HepG2 (cell line): ENCODE measurements around the gene SNURF.

Source experiments
- DPF2 ChIP-seq: sonication (generic); formaldehyde crosslinking; IDR thresholded peaks from 2 replicates; pipeline ENCODE4 v1.4.0; 2020; ENCODE audit warnings: mild to moderate bottlenecking, low read depth, missing genetic modification reagents, borderline replicate concordance
- EP300 ChIP-seq, 3 experiments: sonication (generic) in 1 of 3; formaldehyde crosslinking in 1 of 3; IDR thresholded peaks; 2 replicates each; pipeline versions ENCODE4 v1.5.1 to v1.6.1; 2011 to 2020; ENCODE audit warnings: low read depth in 2 of 3, low read length in 2 of 3, borderline replicate concordance in 1 of 3, improper control_type of control experiment in 1 of 3, mild to moderate bottlenecking in 1 of 3, missing genetic modification reagents in 1 of 3, moderate library complexity in 1 of 3
- EZH2 ChIP-seq: conservative IDR thresholded peaks from 2 replicates; pipeline ENCODE4 v1.6.1; 2012; ENCODE audit warnings: mild to moderate bottlenecking, low read depth, low read length, moderate library complexity
- HDAC2 ChIP-seq: sonication (generic); formaldehyde crosslinking; IDR thresholded peaks from 2 replicates; pipeline ENCODE4 v1.4.0; 2020; ENCODE audit warnings: missing genetic modification reagents
- NFE2L2 ChIP-seq: fragments of 150-350 bp; IDR thresholded peaks from 2 replicates; pipeline ENCODE4 v1.6.1; 2014; ENCODE audit warnings: low read length
- NR2C2 ChIP-seq: sonication (generic); formaldehyde crosslinking; IDR thresholded peaks from 2 replicates; pipeline ENCODE4 v1.4.0; 2020; ENCODE audit warnings: missing genetic modification reagents, mild to moderate bottlenecking, moderate library complexity, borderline replicate concordance
- POLR2A ChIP-seq, 2 experiments: IDR thresholded peaks; 2 replicates each; pipeline ENCODE4 v1.6.1; 2011; ENCODE audit warnings: low read depth in 2 of 2, low read length in 2 of 2, mild to moderate bottlenecking in 1 of 2, moderate library complexity in 1 of 2; ENCODE audit not compliant: insufficient read depth in 1 of 2
- TF ChIP-seq, protein P1 (sequence below): sonication (generic); formaldehyde crosslinking; IDR thresholded peaks from 2 replicates; pipeline ENCODE4 v1.5.0; 2020; ENCODE audit warnings: mild to moderate bottlenecking, missing genetic modification reagents, moderate library complexity
- TF ChIP-seq, protein P2 (sequence below): sonication (generic); formaldehyde crosslinking; IDR thresholded peaks from 2 replicates; pipeline ENCODE4 v1.4.0; 2020; ENCODE audit warnings: mild to moderate bottlenecking, missing genetic modification reagents
- TF ChIP-seq, protein P3 (sequence below): sonication (generic); formaldehyde crosslinking; IDR thresholded peaks from 2 replicates; pipeline ENCODE4 v1.8.0; 2022; ENCODE audit warnings: mild to moderate bottlenecking, missing genetic modification reagents
- TF ChIP-seq, protein P4 (sequence below): sonication (generic); formaldehyde crosslinking; IDR thresholded peaks from 2 replicates; pipeline ENCODE4 v1.4.0; 2020; ENCODE audit warnings: missing genetic modification reagents
- TF ChIP-seq, protein P5 (sequence below): sonication (generic); formaldehyde crosslinking; IDR thresholded peaks from 2 replicates; pipeline ENCODE4 v1.4.0; 2020; ENCODE audit warnings: mild to moderate bottlenecking, missing genetic modification reagents
- TF ChIP-seq, protein P6 (sequence below): sonication (generic); formaldehyde crosslinking; IDR thresholded peaks from 2 replicates; pipeline ENCODE4 v1.5.0; 2020; ENCODE audit warnings: missing genetic modification reagents

DNA sequence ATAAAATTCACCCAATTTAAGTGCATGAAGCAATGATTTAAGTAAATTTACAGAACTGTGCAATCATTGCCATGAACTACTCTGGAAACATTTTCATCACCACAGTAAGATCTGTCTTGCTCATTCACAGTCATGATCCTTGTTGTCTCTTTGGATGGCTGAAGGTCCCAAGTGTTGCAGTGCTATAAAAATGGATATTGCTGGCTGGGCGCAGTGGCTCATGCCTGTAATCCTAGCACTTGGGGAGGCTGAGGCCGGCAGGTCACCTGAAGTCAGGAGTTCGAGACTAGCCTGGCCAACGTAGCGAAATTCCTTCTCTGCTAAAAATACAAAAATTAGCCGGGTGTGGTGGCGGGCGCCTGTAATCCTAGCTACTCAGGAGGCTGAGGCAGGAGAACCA, 17.0 kb downstream of the SNURF start:
- TF ChIP-seq EP300 (IDR thresholded peaks at IDR 0.05; ENCODE audit: low read depth in 2 of 2, low read length in 2 of 2) (no peak), EP300 (CRISPR knock-in tag; IDR thresholded peaks at IDR 0.05; ENCODE audit: borderline replicate concordance) (no peak), DPF2 (CRISPR knock-in tag) (no peak), NR2C2 (no peak), NFE2L2 (no peak), EZH2 (no peak), HDAC2 (CRISPR knock-in tag) (no peak), POLR2A (IDR thresholded peaks at IDR 0.05; ENCODE audit: insufficient read depth in 1 of 2, low read depth in 2 of 2, low read length in 2 of 2) (no peak)
- TF ChIP-seq, protein P1, sequence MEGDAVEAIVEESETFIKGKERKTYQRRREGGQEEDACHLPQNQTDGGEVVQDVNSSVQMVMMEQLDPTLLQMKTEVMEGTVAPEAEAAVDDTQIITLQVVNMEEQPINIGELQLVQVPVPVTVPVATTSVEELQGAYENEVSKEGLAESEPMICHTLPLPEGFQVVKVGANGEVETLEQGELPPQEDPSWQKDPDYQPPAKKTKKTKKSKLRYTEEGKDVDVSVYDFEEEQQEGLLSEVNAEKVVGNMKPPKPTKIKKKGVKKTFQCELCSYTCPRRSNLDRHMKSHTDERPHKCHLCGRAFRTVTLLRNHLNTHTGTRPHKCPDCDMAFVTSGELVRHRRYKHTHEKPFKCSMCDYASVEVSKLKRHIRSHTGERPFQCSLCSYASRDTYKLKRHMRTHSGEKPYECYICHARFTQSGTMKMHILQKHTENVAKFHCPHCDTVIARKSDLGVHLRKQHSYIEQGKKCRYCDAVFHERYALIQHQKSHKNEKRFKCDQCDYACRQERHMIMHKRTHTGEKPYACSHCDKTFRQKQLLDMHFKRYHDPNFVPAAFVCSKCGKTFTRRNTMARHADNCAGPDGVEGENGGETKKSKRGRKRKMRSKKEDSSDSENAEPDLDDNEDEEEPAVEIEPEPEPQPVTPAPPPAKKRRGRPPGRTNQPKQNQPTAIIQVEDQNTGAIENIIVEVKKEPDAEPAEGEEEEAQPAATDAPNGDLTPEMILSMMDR (CRISPR knock-in tag), result no peak
- TF ChIP-seq, protein P2, sequence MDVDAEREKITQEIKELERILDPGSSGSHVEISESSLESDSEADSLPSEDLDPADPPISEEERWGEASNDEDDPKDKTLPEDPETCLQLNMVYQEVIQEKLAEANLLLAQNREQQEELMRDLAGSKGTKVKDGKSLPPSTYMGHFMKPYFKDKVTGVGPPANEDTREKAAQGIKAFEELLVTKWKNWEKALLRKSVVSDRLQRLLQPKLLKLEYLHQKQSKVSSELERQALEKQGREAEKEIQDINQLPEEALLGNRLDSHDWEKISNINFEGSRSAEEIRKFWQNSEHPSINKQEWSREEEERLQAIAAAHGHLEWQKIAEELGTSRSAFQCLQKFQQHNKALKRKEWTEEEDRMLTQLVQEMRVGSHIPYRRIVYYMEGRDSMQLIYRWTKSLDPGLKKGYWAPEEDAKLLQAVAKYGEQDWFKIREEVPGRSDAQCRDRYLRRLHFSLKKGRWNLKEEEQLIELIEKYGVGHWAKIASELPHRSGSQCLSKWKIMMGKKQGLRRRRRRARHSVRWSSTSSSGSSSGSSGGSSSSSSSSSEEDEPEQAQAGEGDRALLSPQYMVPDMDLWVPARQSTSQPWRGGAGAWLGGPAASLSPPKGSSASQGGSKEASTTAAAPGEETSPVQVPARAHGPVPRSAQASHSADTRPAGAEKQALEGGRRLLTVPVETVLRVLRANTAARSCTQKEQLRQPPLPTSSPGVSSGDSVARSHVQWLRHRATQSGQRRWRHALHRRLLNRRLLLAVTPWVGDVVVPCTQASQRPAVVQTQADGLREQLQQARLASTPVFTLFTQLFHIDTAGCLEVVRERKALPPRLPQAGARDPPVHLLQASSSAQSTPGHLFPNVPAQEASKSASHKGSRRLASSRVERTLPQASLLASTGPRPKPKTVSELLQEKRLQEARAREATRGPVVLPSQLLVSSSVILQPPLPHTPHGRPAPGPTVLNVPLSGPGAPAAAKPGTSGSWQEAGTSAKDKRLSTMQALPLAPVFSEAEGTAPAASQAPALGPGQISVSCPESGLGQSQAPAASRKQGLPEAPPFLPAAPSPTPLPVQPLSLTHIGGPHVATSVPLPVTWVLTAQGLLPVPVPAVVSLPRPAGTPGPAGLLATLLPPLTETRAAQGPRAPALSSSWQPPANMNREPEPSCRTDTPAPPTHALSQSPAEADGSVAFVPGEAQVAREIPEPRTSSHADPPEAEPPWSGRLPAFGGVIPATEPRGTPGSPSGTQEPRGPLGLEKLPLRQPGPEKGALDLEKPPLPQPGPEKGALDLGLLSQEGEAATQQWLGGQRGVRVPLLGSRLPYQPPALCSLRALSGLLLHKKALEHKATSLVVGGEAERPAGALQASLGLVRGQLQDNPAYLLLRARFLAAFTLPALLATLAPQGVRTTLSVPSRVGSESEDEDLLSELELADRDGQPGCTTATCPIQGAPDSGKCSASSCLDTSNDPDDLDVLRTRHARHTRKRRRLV (CRISPR knock-in tag), result no peak
- TF ChIP-seq, protein P3, sequence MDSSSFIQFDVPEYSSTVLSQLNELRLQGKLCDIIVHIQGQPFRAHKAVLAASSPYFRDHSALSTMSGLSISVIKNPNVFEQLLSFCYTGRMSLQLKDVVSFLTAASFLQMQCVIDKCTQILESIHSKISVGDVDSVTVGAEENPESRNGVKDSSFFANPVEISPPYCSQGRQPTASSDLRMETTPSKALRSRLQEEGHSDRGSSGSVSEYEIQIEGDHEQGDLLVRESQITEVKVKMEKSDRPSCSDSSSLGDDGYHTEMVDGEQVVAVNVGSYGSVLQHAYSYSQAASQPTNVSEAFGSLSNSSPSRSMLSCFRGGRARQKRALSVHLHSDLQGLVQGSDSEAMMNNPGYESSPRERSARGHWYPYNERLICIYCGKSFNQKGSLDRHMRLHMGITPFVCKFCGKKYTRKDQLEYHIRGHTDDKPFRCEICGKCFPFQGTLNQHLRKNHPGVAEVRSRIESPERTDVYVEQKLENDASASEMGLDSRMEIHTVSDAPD, result no peak
- TF ChIP-seq, protein P4, sequence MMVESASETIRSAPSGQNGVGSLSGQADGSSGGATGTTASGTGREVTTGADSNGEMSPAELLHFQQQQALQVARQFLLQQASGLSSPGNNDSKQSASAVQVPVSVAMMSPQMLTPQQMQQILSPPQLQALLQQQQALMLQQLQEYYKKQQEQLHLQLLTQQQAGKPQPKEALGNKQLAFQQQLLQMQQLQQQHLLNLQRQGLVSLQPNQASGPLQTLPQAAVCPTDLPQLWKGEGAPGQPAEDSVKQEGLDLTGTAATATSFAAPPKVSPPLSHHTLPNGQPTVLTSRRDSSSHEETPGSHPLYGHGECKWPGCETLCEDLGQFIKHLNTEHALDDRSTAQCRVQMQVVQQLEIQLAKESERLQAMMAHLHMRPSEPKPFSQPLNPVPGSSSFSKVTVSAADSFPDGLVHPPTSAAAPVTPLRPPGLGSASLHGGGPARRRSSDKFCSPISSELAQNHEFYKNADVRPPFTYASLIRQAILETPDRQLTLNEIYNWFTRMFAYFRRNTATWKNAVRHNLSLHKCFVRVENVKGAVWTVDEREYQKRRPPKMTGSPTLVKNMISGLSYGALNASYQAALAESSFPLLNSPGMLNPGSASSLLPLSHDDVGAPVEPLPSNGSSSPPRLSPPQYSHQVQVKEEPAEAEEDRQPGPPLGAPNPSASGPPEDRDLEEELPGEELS (CRISPR knock-in tag), result no peak
- TF ChIP-seq, protein P5, sequence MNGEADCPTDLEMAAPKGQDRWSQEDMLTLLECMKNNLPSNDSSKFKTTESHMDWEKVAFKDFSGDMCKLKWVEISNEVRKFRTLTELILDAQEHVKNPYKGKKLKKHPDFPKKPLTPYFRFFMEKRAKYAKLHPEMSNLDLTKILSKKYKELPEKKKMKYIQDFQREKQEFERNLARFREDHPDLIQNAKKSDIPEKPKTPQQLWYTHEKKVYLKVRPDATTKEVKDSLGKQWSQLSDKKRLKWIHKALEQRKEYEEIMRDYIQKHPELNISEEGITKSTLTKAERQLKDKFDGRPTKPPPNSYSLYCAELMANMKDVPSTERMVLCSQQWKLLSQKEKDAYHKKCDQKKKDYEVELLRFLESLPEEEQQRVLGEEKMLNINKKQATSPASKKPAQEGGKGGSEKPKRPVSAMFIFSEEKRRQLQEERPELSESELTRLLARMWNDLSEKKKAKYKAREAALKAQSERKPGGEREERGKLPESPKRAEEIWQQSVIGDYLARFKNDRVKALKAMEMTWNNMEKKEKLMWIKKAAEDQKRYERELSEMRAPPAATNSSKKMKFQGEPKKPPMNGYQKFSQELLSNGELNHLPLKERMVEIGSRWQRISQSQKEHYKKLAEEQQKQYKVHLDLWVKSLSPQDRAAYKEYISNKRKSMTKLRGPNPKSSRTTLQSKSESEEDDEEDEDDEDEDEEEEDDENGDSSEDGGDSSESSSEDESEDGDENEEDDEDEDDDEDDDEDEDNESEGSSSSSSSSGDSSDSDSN, result no peak
- TF ChIP-seq, protein P6, sequence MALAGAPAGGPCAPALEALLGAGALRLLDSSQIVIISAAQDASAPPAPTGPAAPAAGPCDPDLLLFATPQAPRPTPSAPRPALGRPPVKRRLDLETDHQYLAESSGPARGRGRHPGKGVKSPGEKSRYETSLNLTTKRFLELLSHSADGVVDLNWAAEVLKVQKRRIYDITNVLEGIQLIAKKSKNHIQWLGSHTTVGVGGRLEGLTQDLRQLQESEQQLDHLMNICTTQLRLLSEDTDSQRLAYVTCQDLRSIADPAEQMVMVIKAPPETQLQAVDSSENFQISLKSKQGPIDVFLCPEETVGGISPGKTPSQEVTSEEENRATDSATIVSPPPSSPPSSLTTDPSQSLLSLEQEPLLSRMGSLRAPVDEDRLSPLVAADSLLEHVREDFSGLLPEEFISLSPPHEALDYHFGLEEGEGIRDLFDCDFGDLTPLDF, result no peak
